GM21737 (cell line): ENCODE results near the gene RGPD6.
"Not testable (repeated sequence)": the region's sequence is repeated elsewhere in the genome, so short reads cannot be mapped to it uniquely, and the experiment has no call there.

Experiments used
- ATAC-seq: cut with Tn5 transposase; IDR thresholded peaks from one replicate; pipeline ENCODE4 v1.9.1; 2021; ENCODE audit warnings: mild to moderate bottlenecking, moderate library complexity; ENCODE audit not compliant: unreplicated experiment

RGPD6 gene

GRCh38 chr2:110576763-110577416, at the start of gene RGPD6:
Gene RGPD6 (minus strand): TSS chr2:110577222. CDS start chr2:110577024, 198 bp downstream.
- peak; percentile 99 for ATAC-seq

- ATAC-seq: not testable (repeated sequence)
These were observed 42.4 kb upstream of the RGPD6 start for GRCh38 chr2:110619326-110619939.

- not testable (repeated sequence) for ATAC-seq
These were observed 36.9 kb upstream of the RGPD6 start for GRCh38 chr2:110613927-110614326.

- not testable (repeated sequence) for ATAC-seq
These were observed 33.7 kb upstream of the RGPD6 start for GRCh38 chr2:110610613-110611250.

- not testable (repeated sequence) for ATAC-seq
These were observed 33.0 kb upstream of the RGPD6 start for GRCh38 chr2:110609843-110610612.

- not testable (repeated sequence) for ATAC-seq
These were observed 31.9 kb upstream of the RGPD6 start for GRCh38 chr2:110608788-110609502.

GRCh38 chr2:110605057-110605456, 28.0 kb upstream of the RGPD6 start:
- ATAC-seq: not testable (repeated sequence)

- ATAC-seq: not testable (repeated sequence)
These were observed 27.0 kb upstream of the RGPD6 start for GRCh38 chr2:110603917-110604591.

- not testable (repeated sequence) for ATAC-seq
These were observed 25.1 kb upstream of the RGPD6 start for GRCh38 chr2:110602139-110602538.

- not testable (repeated sequence) for ATAC-seq
These were observed 15.0 kb upstream of the RGPD6 start for GRCh38 chr2:110591973-110592372.

GRCh38 chr2:110589677-110590330, 12.8 kb upstream of the RGPD6 start:
- not testable (repeated sequence) for ATAC-seq

- not testable (repeated sequence) for ATAC-seq
These were observed 11.5 kb upstream of the RGPD6 start for GRCh38 chr2:110588520-110588919.

GRCh38 chr2:110579216-110579965, 2.4 kb upstream of the RGPD6 start:
- ATAC-seq: not testable (repeated sequence)

- not testable (repeated sequence) for ATAC-seq
These were observed 1.4 kb upstream of the RGPD6 start for GRCh38 chr2:110578429-110578828.

GRCh38 chr2:110499755-110500377, 77.2 kb downstream of the RGPD6 start:
- ATAC-seq: peak; percentile 84

GRCh38 chr2:110496027-110496426, 81.0 kb downstream of the RGPD6 start:
- ATAC-seq: not testable (repeated sequence)

GRCh38 chr2:110494488-110494887, 82.5 kb downstream of the RGPD6 start:
- ATAC-seq: not testable (repeated sequence)

GRCh38 chr2:110488991-110489390, 88.0 kb downstream of the RGPD6 start:
- ATAC-seq: not testable (repeated sequence)
